Uterine smooth muscle cell (primary cell): Measurements from ENCODE around the gene GAGE12F. TPM values are rescaled to one million over a fixed set of nuclear protein-coding genes. Genes with fewer than 3 reads are reported as not detected.

Experiments used
- total RNA-seq: library from RNA; depleted of rRNA; stranded (reverse); fragments of >200 nt; gene quantifications from 2 replicates; pipeline ENCODE4 v1.2.3, GENCODE V29; 2014

The GAGE12F gene, protein sequence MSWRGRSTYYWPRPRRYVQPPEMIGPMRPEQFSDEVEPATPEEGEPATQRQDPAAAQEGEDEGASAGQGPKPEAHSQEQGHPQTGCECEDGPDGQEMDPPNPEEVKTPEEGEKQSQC
- not detected in 2 replicates for total RNA-seq

DNA sequence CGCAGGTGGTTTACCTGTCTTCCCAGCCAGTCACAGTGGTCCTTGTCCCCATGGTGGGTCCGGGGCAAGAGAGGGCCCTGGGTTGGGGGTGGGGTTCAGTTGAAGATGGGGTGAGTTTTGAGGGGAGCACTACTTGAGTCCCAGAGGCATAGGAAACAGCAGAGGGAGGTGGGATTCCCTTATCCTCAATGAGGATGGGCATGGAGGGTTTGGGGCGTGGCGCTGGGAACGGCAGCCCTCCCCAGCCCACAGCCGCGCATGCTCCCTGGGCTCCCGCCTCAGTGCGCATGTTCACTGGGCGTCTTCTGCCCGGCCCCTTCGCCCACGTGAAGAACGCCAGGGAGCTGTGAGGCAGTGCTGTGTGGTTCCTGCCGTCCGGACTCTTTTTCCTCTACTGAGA is at the start of gene GAGE12F:
GAGE12F (plus strand) TSS at position 301 of the 400 bp plus-strand sequence. CDS start 1,155 bp downstream, outside the sequence.

DNA sequence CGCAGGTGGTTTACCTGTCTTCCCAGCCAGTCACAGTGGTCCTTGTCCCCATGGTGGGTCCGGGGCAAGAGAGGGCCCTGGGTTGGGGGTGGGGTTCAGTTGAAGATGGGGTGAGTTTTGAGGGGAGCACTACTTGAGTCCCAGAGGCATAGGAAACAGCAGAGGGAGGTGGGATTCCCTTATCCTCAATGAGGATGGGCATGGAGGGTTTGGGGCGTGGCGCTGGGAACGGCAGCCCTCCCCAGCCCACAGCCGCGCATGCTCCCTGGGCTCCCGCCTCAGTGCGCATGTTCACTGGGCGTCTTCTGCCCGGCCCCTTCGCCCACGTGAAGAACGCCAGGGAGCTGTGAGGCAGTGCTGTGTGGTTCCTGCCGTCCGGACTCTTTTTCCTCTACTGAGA is 28.8 kb upstream of the GAGE12F start, which contains the start of gene GAGE12C:
GAGE12C (plus strand) TSS at position 301 of the 400 bp plus-strand sequence. CDS start 1,155 bp downstream, outside the sequence.

DNA sequence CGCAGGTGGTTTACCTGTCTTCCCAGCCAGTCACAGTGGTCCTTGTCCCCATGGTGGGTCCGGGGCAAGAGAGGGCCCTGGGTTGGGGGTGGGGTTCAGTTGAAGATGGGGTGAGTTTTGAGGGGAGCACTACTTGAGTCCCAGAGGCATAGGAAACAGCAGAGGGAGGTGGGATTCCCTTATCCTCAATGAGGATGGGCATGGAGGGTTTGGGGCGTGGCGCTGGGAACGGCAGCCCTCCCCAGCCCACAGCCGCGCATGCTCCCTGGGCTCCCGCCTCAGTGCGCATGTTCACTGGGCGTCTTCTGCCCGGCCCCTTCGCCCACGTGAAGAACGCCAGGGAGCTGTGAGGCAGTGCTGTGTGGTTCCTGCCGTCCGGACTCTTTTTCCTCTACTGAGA is 19.2 kb upstream of the GAGE12F start, which contains the start of gene GAGE12D:
GAGE12D (plus strand) TSS at position 301 of the 400 bp plus-strand sequence. CDS start 1,155 bp downstream, outside the sequence.

DNA sequence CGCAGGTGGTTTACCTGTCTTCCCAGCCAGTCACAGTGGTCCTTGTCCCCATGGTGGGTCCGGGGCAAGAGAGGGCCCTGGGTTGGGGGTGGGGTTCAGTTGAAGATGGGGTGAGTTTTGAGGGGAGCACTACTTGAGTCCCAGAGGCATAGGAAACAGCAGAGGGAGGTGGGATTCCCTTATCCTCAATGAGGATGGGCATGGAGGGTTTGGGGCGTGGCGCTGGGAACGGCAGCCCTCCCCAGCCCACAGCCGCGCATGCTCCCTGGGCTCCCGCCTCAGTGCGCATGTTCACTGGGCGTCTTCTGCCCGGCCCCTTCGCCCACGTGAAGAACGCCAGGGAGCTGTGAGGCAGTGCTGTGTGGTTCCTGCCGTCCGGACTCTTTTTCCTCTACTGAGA is 9.7 kb upstream of the GAGE12F start, which contains the start of gene GAGE12E:
GAGE12E (plus strand) TSS at position 301 of the 400 bp plus-strand sequence. CDS start 1,155 bp downstream, outside the sequence.

GRCh38 chrX:49570100-49570499 is 9.5 kb downstream of the GAGE12F start, which contains the start of gene GAGE12G:
TSS of gene GAGE12G (plus strand) at chrX:49570400. CDS start at chrX:49571555, 1,155 bp downstream.

DNA sequence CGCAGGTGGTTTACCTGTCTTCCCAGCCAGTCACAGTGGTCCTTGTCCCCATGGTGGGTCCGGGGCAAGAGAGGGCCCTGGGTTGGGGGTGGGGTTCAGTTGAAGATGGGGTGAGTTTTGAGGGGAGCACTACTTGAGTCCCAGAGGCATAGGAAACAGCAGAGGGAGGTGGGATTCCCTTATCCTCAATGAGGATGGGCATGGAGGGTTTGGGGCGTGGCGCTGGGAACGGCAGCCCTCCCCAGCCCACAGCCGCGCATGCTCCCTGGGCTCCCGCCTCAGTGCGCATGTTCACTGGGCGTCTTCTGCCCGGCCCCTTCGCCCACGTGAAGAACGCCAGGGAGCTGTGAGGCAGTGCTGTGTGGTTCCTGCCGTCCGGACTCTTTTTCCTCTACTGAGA is 19.0 kb downstream of the GAGE12F start, which contains the start of gene GAGE12H:
GAGE12H (plus strand) TSS at position 301 of the 400 bp plus-strand sequence. CDS start 1,155 bp downstream, outside the sequence.

DNA sequence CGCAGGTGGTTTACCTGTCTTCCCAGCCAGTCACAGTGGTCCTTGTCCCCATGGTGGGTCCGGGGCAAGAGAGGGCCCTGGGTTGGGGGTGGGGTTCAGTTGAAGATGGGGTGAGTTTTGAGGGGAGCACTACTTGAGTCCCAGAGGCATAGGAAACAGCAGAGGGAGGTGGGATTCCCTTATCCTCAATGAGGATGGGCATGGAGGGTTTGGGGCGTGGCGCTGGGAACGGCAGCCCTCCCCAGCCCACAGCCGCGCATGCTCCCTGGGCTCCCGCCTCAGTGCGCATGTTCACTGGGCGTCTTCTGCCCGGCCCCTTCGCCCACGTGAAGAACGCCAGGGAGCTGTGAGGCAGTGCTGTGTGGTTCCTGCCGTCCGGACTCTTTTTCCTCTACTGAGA is 28.6 kb downstream of the GAGE12F start, which contains the start of gene GAGE2A:
GAGE2A (plus strand) TSS at position 301 of the 400 bp plus-strand sequence. CDS start 1,155 bp downstream, outside the sequence.

GRCh38 chrX:49598720-49599119 is 38.1 kb downstream of the GAGE12F start, which contains the start of gene GAGE1:
TSS of gene GAGE1 (plus strand) at chrX:49599020. CDS start at chrX:49600175, 1,155 bp downstream.

Other genes starting within 250 kb of the GAGE12F start
- not detected in 2 replicates for gene GAGE12J, start 238.8 kb upstream of the GAGE12F start, total RNA-seq
- gene GAGE13, start 229.3 kb upstream of the GAGE12F start, total RNA-seq = not detected in 2 replicates
- not detected in 2 replicates for gene GAGE12C, start 28.7 kb upstream of the GAGE12F start, total RNA-seq
- not detected in 2 replicates for gene GAGE12D, start 19.1 kb upstream of the GAGE12F start, total RNA-seq
- not detected in 2 replicates for gene GAGE12E, start 9.6 kb upstream of the GAGE12F start, total RNA-seq
- not detected in 2 replicates for gene GAGE12G, start 9.6 kb downstream of the GAGE12F start, total RNA-seq
- gene GAGE12H, start 19.1 kb downstream of the GAGE12F start, total RNA-seq = not detected in 2 replicates
- gene GAGE2A, start 28.7 kb downstream of the GAGE12F start, total RNA-seq = not detected in 2 replicates
- gene GAGE1, start 38.2 kb downstream of the GAGE12F start, total RNA-seq = not detected in 2 replicates
- gene PAGE1, start 135.1 kb downstream of the GAGE12F start, total RNA-seq = not detected in 2 replicates